CD4-positive, alpha-beta T cell treated with Interleukin-17A for 4 hours (primary cell): ENCODE results near the gene SPTBN5.

Experiments
- DNase-seq: peaks from one replicate; pipeline ENCODE4 v3.0.0-alpha.2; 2020; ENCODE audit warnings: mixed read lengths

SPTBN5 gene

GRCh38 chr15:41901431-41901830 is 7.6 kb upstream of the SPTBN5 start:
- no peak for DNase-seq

GRCh38 chr15:41900526-41901380 is 6.9 kb upstream of the SPTBN5 start:
- DNase-seq = no peak

- no peak for DNase-seq
Measured at GRCh38 chr15:41899854-41900442, 6.1 kb upstream of the SPTBN5 start.

- no peak for DNase-seq
Measured at GRCh38 chr15:41897363-41897799, 3.5 kb upstream of the SPTBN5 start.

- DNase-seq = no peak
Measured at GRCh38 chr15:41896566-41896965, 2.7 kb upstream of the SPTBN5 start.

- no peak for DNase-seq
Measured at GRCh38 chr15:41895957-41896356, 2.1 kb upstream of the SPTBN5 start.

GRCh38 chr15:41895491-41895890 is 1.6 kb upstream of the SPTBN5 start:
- peak; percentile 19 for DNase-seq

- peak; percentile 95 for DNase-seq
Measured at GRCh38 chr15:41894791-41895463, 1.1 kb upstream of the SPTBN5 start.

GRCh38 chr15:41894251-41894790 is 468 bp upstream of the SPTBN5 start:
- DNase-seq = no peak

- peak; percentile 62 for DNase-seq
Measured at GRCh38 chr15:41892621-41893421, 1.0 kb downstream of the SPTBN5 start.

- DNase-seq = no peak
Measured at GRCh38 chr15:41891946-41892345, 1.9 kb downstream of the SPTBN5 start.

GRCh38 chr15:41891226-41891625 is 2.6 kb downstream of the SPTBN5 start:
- no peak for DNase-seq

GRCh38 chr15:41890050-41890690 is 3.7 kb downstream of the SPTBN5 start:
- no peak for DNase-seq

GRCh38 chr15:41888662-41889253 is 5.1 kb downstream of the SPTBN5 start:
- no peak for DNase-seq

- no peak for DNase-seq
Measured at GRCh38 chr15:41887893-41888292, 6.0 kb downstream of the SPTBN5 start.

- DNase-seq = no peak
Measured at GRCh38 chr15:41887161-41887560, 6.7 kb downstream of the SPTBN5 start.

- no peak for DNase-seq
Measured at GRCh38 chr15:41886741-41887140, 7.1 kb downstream of the SPTBN5 start.

- no peak for DNase-seq
Measured at GRCh38 chr15:41885841-41886240, 8.0 kb downstream of the SPTBN5 start.

GRCh38 chr15:41885321-41885720 is 8.5 kb downstream of the SPTBN5 start:
- DNase-seq = no peak

GRCh38 chr15:41884458-41884857 is 9.4 kb downstream of the SPTBN5 start:
- DNase-seq = no peak

GRCh38 chr15:41883484-41883825 is 10.4 kb downstream of the SPTBN5 start:
- DNase-seq = no peak
